Kidney (tissue), 14 donors: ENCODE measurements around the gene CAMTA1. TPM values are rescaled to one million over a fixed set of nuclear protein-coding genes. Genes with fewer than 3 reads are reported as not detected.

Experiments
- DNase-seq, 5 donors: peaks; one replicate each; pipeline ENCODE4 v3.0.0-alpha.2; 2013 to 2020
- FAIRE-seq: peaks from 2 replicates; lab custom pipeline; 2012; peaks lifted over from hg19 to GRCh38; lab: Jason Lieb, UNC
- H3K27ac ChIP-seq, 2 donors: one replicate each; pipeline ENCODE4 v1.7.0; 2013; ENCODE audit warnings: low read depth in 2 of 2, low read length in 2 of 2, inconsistent platforms in 1 of 2
- H3K27me3 ChIP-seq: one replicate; pipeline ENCODE4 v1.7.1; 2013; ENCODE audit warnings: low read length, inconsistent platforms; ENCODE audit not compliant: control insufficient read depth, insufficient read depth
- H3K36me3 ChIP-seq, 3 donors: one replicate each; pipeline versions ENCODE4 v1.7.0 to v1.7.1; 2013; ENCODE audit warnings: low read length in 3 of 3, control low read depth in 1 of 3, inconsistent platforms in 1 of 3; ENCODE audit not compliant: insufficient read depth in 3 of 3, control insufficient read depth in 2 of 3
- H3K4me1 ChIP-seq, 3 donors: one replicate each; pipeline versions ENCODE4 v1.7.0 to v1.7.1; 2013; ENCODE audit warnings: low read length in 3 of 3, inconsistent platforms in 1 of 3, low read depth in 1 of 3; ENCODE audit not compliant: control insufficient read depth in 2 of 3, insufficient read depth in 2 of 3
- H3K4me3 ChIP-seq, 3 donors: one replicate each; pipeline versions ENCODE4 v1.7.0 to v1.8.1; 2013; ENCODE audit warnings: low read length in 3 of 3, control low read depth in 1 of 3, inconsistent platforms in 1 of 3
- H3K9ac ChIP-seq, 3 donors: one replicate each; pipeline versions ENCODE4 v1.7.0 to v1.7.1; 2013; ENCODE audit warnings: low read length in 3 of 3, control low read depth in 1 of 3, inconsistent platforms in 1 of 3
- H3K9me3 ChIP-seq, 3 donors: one replicate each; pipeline versions ENCODE4 v1.7.0 to v1.7.1; 2013; ENCODE audit warnings: low read length in 3 of 3, control low read depth in 1 of 3, inconsistent platforms in 1 of 3; ENCODE audit not compliant: control insufficient read depth in 2 of 3, insufficient read depth in 1 of 3
- CTCF ChIP-seq: IDR thresholded peaks from 3 replicates; pipeline ENCODE4 v1.5.1; 2012; ENCODE audit warnings: mild to moderate bottlenecking, moderate library complexity, borderline replicate concordance; ENCODE audit not compliant: insufficient read depth; ENCODE audit errors: extremely low read depth
- intact Hi-C: fragments of 100-400 bp; cut with DNase I; formaldehyde crosslinking; loops from one replicate; pipeline ENCODE4 v1.11.1; 2022
- polyA plus RNA-seq: library from polyadenylated mRNA; stranded (reverse); fragments of 350-450 nt; fragmentation: Illumina TruSeq; extraction: RNeasy Lipid Tissue Mini Kit (QIAGEN cat#74804); gene quantifications from one replicate; pipeline ENCODE4 v1.2.3, GENCODE V29; 2014; ENCODE audit warnings: low read depth, low replicate concordance; ENCODE audit not compliant: insufficient read depth
- total RNA-seq: library from RNA; stranded (reverse); fragmentation: NEBNext Ultra II Directional; extraction: Animal tissue kit (Norgen Biotek cat#: 25700); gene quantifications from one replicate; pipeline ENCODE4 v1.2.1, GENCODE V29; 2021
- donor health status: control.
- donor health status: control.
- donor health status: control.
- donor health status: control.
- donor health status: control.
- donor health status: DM: yes; HTN: yes; CAD: no.
- donor health status: Normal renal cell carcinoma (clear cell type).

Gene CAMTA1
- total and polyA plus RNA-seq, 2 donors from 2014 or later, result 79.0 to 170 TPM

- no peaks in the 10 kb centered on the region for H3K27me3 ChIP-seq
- DNase-seq, result peak in 1 of 5 donors; percentile 66
- no peaks in the 10 kb centered on the region for H3K36me3 ChIP-seq
- no peaks in the 10 kb centered on the region for H3K9me3 ChIP-seq
- no peak overlapping the region for H3K27ac ChIP-seq
- no peak overlapping the region for H3K9ac ChIP-seq
- no peak overlapping the region for H3K4me3 ChIP-seq
- FAIRE-seq, result no peak
- no peak for TF ChIP-seq CTCF
- intact Hi-C loops, result no loop called here
- H3K4me1 ChIP-seq, result peaks cover 3 to 9% (median 6%) of the 10 kb centered on the region in 3 donors
Measured at GRCh38 chr1:6958407-6959030, 173.3 kb downstream of the CAMTA1 start.

- no peaks in the 10 kb centered on the region for H3K27me3 ChIP-seq
- intact Hi-C loops, result no loop called here
- H3K4me3 ChIP-seq, result no peak overlapping the region
- no peak for TF ChIP-seq CTCF
- no peaks in the 10 kb centered on the region for H3K36me3 ChIP-seq
- no peak overlapping the region for H3K9ac ChIP-seq
- no peak overlapping the region for H3K27ac ChIP-seq
- peaks cover 3 to 9% (median 6%) of the 10 kb centered on the region in 3 donors for H3K4me1 ChIP-seq
- no peaks in the 10 kb centered on the region for H3K9me3 ChIP-seq
- no peak for FAIRE-seq
- DNase-seq, result no peak
Measured at GRCh38 chr1:6959491-6959890, 174.2 kb downstream of the CAMTA1 start.

- Histone ChIP-seq H3K9ac (no peak overlapping the region), H3K36me3 (no peaks in the 10 kb centered on the region), H3K9me3 (no peaks in the 10 kb centered on the region), H3K4me3 (no peak overlapping the region), H3K27ac (no peak overlapping the region), H3K27me3 (no peaks in the 10 kb centered on the region), H3K4me1 (peaks cover 5 to 9% (median 6%) of the 10 kb centered on the region in 3 donors)
- no peak for TF ChIP-seq CTCF
- DNase-seq (peak; percentile 31 to 95 (median 88)), FAIRE-seq (no peak)
- intact Hi-C loops, result no loop called here
Measured at GRCh38 chr1:6960291-6960811, 175.1 kb downstream of the CAMTA1 start.

GRCh38 chr1:6960860-6961259, 175.6 kb downstream of the CAMTA1 start:
- H3K27ac ChIP-seq, result no peak overlapping the region
- no peaks in the 10 kb centered on the region for H3K27me3 ChIP-seq
- TF ChIP-seq CTCF, result no peak
- FAIRE-seq (no peak), DNase-seq (peak in 1 of 5 donors; percentile 48)
- peaks cover 6 to 9% (median 7%) of the 10 kb centered on the region in 3 donors for H3K4me1 ChIP-seq
- H3K9me3 ChIP-seq, result no peaks in the 10 kb centered on the region
- intact Hi-C loops, result no loop called here
- no peak overlapping the region for H3K4me3 ChIP-seq
- H3K9ac ChIP-seq, result no peak overlapping the region
- H3K36me3 ChIP-seq, result no peaks in the 10 kb centered on the region
